K562 (cell line): Measurements from ENCODE around the gene CCDC136. TPM values are rescaled to one million over a fixed set of nuclear protein-coding genes. Genes with fewer than 3 reads are reported as not detected.

ENCODE experiments used
- ELF2 ChIP-seq: fragments of 250-450 bp; sonication (Bioruptor Pico); IDR thresholded peaks from 2 replicates; pipeline ENCODE4 v1.5.0; 2021; ENCODE audit warnings: mild to moderate bottlenecking
- FOXJ3 ChIP-seq: sonication (generic); formaldehyde crosslinking; IDR thresholded peaks from 2 replicates; pipeline ENCODE4 v1.4.0; 2020; ENCODE audit warnings: mild to moderate bottlenecking, missing genetic modification reagents
- GABPB1 ChIP-seq: sonication (generic); formaldehyde crosslinking; IDR thresholded peaks from 2 replicates; pipeline ENCODE4 v1.8.0; 2022; ENCODE audit warnings: mild to moderate bottlenecking, missing genetic modification reagents
- HDAC3 ChIP-seq: fragments of 450-650 bp; IDR thresholded peaks from 2 replicates; pipeline ENCODE4 v1.6.1; 2018; ENCODE audit warnings: borderline replicate concordance, mild to moderate bottlenecking, moderate library complexity; ENCODE audit not compliant: partially characterized antibody
- HLTF ChIP-seq: fragments of 450-650 bp; IDR thresholded peaks from 2 replicates; pipeline ENCODE4 v1.6.1; 2016
- KDM2B ChIP-seq: fragments of 250-450 bp; sonication (Bioruptor Pico); IDR thresholded peaks from 2 replicates; pipeline ENCODE4 v1.8.0; 2021; ENCODE audit warnings: mild to moderate bottlenecking, moderate library complexity
- MAFK ChIP-seq: IDR thresholded peaks from 2 replicates; pipeline ENCODE4 v1.6.1; 2011; ENCODE audit warnings: low read length, improper control_type of control experiment
- MEIS2 ChIP-seq: fragments of 450-650 bp; IDR thresholded peaks from 2 replicates; pipeline ENCODE4 v1.6.1; 2014; ENCODE audit warnings: mild to moderate bottlenecking; ENCODE audit not compliant: partially characterized antibody
- NFATC3 ChIP-seq: fragments of 450-650 bp; IDR thresholded peaks from 2 replicates; pipeline ENCODE4 v1.6.1; 2017; ENCODE audit warnings: mild to moderate bottlenecking
- NFYB ChIP-seq: IDR thresholded peaks from 2 replicates; pipeline ENCODE4 v1.6.1; 2011; ENCODE audit warnings: mild to moderate bottlenecking, moderate library complexity; ENCODE audit not compliant: insufficient read length; ENCODE audit errors: extremely low read depth
- PHB2 ChIP-seq: fragments of 450-650 bp; IDR thresholded peaks from 2 replicates; pipeline ENCODE4 v1.6.1; 2017; ENCODE audit warnings: low read depth
- PHTF2 ChIP-seq: fragments of 250-450 bp; sonication (Bioruptor Pico); IDR thresholded peaks from 2 replicates; pipeline ENCODE4 v1.5.0; 2021; ENCODE audit warnings: mild to moderate bottlenecking
- RBM34 ChIP-seq: fragments of 200-400 bp; formaldehyde crosslinking; IDR thresholded peaks from 2 replicates; pipeline ENCODE4 v1.6.1; 2018; ENCODE audit warnings: low read length, borderline replicate concordance; ENCODE audit not compliant: insufficient read depth
- SMAD4 ChIP-seq: fragments of 250-450 bp; sonication (Bioruptor Pico); conservative IDR thresholded peaks from 2 replicates; pipeline ENCODE4 v1.8.0; 2021; ENCODE audit warnings: inconsistent platforms, mild to moderate bottlenecking, moderate library complexity
- SMARCA4 ChIP-seq: fragments of 450-650 bp; IDR thresholded peaks from 2 replicates; pipeline ENCODE4 v1.6.1; 2016
- SMARCC2 ChIP-seq: fragments of 450-650 bp; IDR thresholded peaks from 2 replicates; pipeline ENCODE4 v1.6.1; 2017; ENCODE audit warnings: antibody characterized with exemption, moderate library complexity, mild to moderate bottlenecking, low read depth
- TCF7 ChIP-seq: sonication (generic); IDR thresholded peaks from 2 replicates; pipeline ENCODE4 v1.6.1; 2016; ENCODE audit warnings: antibody characterized with exemption, borderline replicate concordance
- TCF7L2 ChIP-seq: fragments of 150-350 bp; IDR thresholded peaks from 2 replicates; pipeline ENCODE4 v1.6.1; 2016; ENCODE audit warnings: low read depth, mild to moderate bottlenecking, low read length, moderate library complexity
- TEAD2 ChIP-seq: fragments of 450-650 bp; IDR thresholded peaks from 2 replicates; pipeline ENCODE4 v1.6.1; 2016; ENCODE audit warnings: missing genetic modification characterization, control low read depth, missing compliant biosample characterization
- THRAP3 ChIP-seq: fragments of 450-650 bp; IDR thresholded peaks from 2 replicates; pipeline ENCODE4 v1.6.1; 2016; ENCODE audit warnings: mild to moderate bottlenecking, inconsistent platforms, borderline replicate concordance
- TRIM24 ChIP-seq, 2 experiments: fragments of 450-650 bp; IDR thresholded peaks; 2 replicates each; pipeline ENCODE4 v1.6.1; 2016
- ZBTB1 ChIP-seq: sonication (generic); formaldehyde crosslinking; IDR thresholded peaks from 2 replicates; pipeline ENCODE4 v1.8.1; 2023; ENCODE audit warnings: missing genetic modification reagents, low read depth, mild to moderate bottlenecking, borderline replicate concordance
- ZNF561 ChIP-seq: fragments of 450-650 bp; formaldehyde crosslinking; conservative IDR thresholded peaks from 2 replicates; pipeline ENCODE4 v1.4.0; 2020; ENCODE audit warnings: mild to moderate bottlenecking, moderate library complexity
- ZNF583 ChIP-seq: fragments of 250-450 bp; sonication (Bioruptor Pico); IDR thresholded peaks from 2 replicates; pipeline ENCODE4 v1.4.0; 2020
- ZZZ3 ChIP-seq: fragments of 450-650 bp; IDR thresholded peaks from 2 replicates; pipeline ENCODE4 v1.6.1; 2016; ENCODE audit warnings: antibody characterized with exemption, mild to moderate bottlenecking, moderate library complexity
- polyA plus RNA-seq, 8 experiments: library from polyadenylated mRNA; depleted of rRNA in 4 of 8; stranded (reverse) in 5 of 8; unstranded in 3 of 8; fragments of >200 nt; fragmentation: Nextera tagmentation in 2 of 8; fragmentation: Illumina TruSeq in 1 of 8; extraction: Ambion mirVana in 2 of 8; extraction: Trizol in 1 of 8; gene quantifications; 2 replicates each; pipeline versions ENCODE4 v1.2.1 to v1.2.3, GENCODE V29; 2011 to 2014; ENCODE audit warnings: inconsistent platforms in 1 of 8, missing spikeins in 1 of 8
- total RNA-seq, 7 experiments: library from RNA; depleted of rRNA in 6 of 7; stranded (reverse); fragments of >200 nt in 6 of 7; fragmentation: Illumina TruSeq in 2 of 7; extraction: Trizol in 2 of 7; gene quantifications; 2 replicates each; pipeline versions ENCODE4 v1.2.1 to v1.2.3, GENCODE V29; 2011 to 2021; ENCODE audit warnings: low replicate concordance in 1 of 7
- TF ChIP-seq, protein P1 (sequence below): sonication (generic); formaldehyde crosslinking; IDR thresholded peaks from 2 replicates; pipeline ENCODE4 v1.8.1; 2022; ENCODE audit warnings: missing genetic modification reagents
- TF ChIP-seq, protein P2 (sequence below): IDR thresholded peaks from 2 replicates; pipeline ENCODE4 v1.6.1; 2016; ENCODE audit warnings: missing genetic modification characterization, missing compliant biosample characterization
- TF ChIP-seq, protein P3 (sequence below): sonication (generic); formaldehyde crosslinking; IDR thresholded peaks from 2 replicates; pipeline ENCODE4 v1.8.0; 2022; ENCODE audit warnings: missing genetic modification reagents, mild to moderate bottlenecking, borderline replicate concordance

Gene CCDC136
- total and polyA plus RNA-seq, 9 of the 15 experiments (the other 6 are each of a cell fraction or from before 2014, with no cell fraction given), result 2.4 to 40.8 (median 26.5) TPM

DNA sequence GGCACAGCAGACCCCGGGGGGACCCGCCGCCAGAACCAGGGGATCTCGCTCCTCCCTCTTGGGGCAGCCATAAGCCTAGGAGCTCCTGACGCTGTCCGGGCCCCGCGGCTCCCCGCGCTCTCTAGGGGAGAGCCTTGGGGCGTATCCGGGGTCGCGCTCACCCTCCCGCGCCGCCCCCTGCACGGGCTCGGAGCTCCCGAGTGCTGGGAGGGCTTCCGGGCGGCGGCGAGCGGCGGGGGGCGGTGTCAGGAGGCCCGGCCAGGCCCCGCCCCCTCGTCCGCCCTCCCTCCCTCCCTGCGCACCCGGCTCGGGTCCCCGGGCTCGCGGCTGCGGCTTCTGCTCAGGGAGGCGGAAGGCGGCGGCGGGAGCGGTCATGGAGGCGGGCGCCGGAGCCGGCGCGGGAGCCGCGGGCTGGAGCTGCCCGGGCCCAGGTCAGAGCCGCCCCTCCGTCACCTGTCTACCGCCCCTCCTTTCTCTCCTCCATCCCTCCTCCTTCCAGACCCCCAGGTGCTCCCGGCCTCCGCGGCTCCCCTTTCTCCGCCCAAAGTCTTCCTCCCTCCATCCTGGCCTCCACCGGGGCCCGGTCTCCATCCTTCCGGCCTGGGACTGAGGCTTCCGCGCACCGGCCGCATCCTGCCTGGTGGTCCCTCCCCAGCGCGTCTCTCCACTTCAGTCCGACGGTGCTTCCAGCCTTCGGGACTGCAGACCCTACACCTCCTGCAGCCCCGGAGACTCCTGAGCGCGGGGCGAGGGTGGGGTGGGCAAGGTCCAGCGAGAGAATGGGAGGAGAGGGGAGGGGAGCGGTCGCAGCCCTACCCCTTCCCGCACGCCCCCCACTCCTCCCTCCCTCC, at the start of gene CCDC136 (continued):
- no peak for TF ChIP-seq ZZZ3
- TF ChIP-seq PHB2, result no peak
- no peak for TF ChIP-seq TCF7L2
- peak; percentile 52; the same call in 1 of the 2 replicates for TF ChIP-seq GABPB1 (CRISPR knock-in tag)
- TF ChIP-seq, protein P1, sequence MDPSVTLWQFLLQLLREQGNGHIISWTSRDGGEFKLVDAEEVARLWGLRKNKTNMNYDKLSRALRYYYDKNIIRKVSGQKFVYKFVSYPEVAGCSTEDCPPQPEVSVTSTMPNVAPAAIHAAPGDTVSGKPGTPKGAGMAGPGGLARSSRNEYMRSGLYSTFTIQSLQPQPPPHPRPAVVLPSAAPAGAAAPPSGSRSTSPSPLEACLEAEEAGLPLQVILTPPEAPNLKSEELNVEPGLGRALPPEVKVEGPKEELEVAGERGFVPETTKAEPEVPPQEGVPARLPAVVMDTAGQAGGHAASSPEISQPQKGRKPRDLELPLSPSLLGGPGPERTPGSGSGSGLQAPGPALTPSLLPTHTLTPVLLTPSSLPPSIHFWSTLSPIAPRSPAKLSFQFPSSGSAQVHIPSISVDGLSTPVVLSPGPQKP (CRISPR knock-in tag), result no peak
- no peak for TF ChIP-seq TCF7
- TF ChIP-seq SMAD4 (CRISPR knock-in tag), result peak; percentile 77; the same call in 1 of the 2 replicates
- TF ChIP-seq SMARCC2, result no peak
- TF ChIP-seq MAFK, result no peak
- TF ChIP-seq, protein P2, sequence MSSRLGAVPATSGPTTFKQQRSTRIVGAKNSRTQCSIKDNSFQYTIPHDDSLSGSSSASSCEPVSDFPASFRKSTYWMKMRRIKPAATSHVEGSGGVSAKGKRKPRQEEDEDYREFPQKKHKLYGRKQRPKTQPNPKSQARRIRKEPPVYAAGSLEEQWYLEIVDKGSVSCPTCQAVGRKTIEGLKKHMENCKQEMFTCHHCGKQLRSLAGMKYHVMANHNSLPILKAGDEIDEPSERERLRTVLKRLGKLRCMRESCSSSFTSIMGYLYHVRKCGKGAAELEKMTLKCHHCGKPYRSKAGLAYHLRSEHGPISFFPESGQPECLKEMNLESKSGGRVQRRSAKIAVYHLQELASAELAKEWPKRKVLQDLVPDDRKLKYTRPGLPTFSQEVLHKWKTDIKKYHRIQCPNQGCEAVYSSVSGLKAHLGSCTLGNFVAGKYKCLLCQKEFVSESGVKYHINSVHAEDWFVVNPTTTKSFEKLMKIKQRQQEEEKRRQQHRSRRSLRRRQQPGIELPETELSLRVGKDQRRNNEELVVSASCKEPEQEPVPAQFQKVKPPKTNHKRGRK, result peak; percentile 53; the same call in 1 of the 2 replicates
- no peak for TF ChIP-seq MEIS2
- no peak for TF ChIP-seq ZNF561 (CRISPR knock-in tag)
- TF ChIP-seq RBM34, result no peak
- no peak for TF ChIP-seq HLTF
- no peak for TF ChIP-seq TEAD2
- TF ChIP-seq ZBTB1 (CRISPR knock-in tag), result 0 out of 2 replicates have a peak, but pooled peaks have one; percentile 49
- no peak for TF ChIP-seq FOXJ3 (CRISPR knock-in tag)
- no peak for TF ChIP-seq THRAP3
- no peak for TF ChIP-seq KDM2B (CRISPR knock-in tag)
- no peak for TF ChIP-seq TRIM24 (IDR thresholded peaks at IDR 0.05)
- TF ChIP-seq ZNF583 (CRISPR knock-in tag), result no peak
- TF ChIP-seq, protein P3, sequence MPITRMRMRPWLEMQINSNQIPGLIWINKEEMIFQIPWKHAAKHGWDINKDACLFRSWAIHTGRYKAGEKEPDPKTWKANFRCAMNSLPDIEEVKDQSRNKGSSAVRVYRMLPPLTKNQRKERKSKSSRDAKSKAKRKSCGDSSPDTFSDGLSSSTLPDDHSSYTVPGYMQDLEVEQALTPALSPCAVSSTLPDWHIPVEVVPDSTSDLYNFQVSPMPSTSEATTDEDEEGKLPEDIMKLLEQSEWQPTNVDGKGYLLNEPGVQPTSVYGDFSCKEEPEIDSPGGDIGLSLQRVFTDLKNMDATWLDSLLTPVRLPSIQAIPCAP (CRISPR knock-in tag), result no peak
- no peak for TF ChIP-seq PHTF2 (CRISPR knock-in tag)
- TF ChIP-seq ELF2, result 0 out of 2 replicates have a peak, but pooled peaks have one; percentile 40
- no peak for TF ChIP-seq HDAC3
- no peak for TF ChIP-seq NFYB
- TF ChIP-seq NFATC3, result no peak
- TF ChIP-seq SMARCA4, result 0 out of 2 replicates have a peak, but pooled peaks have one; percentile 23
